Choroid plexus epithelial cell (primary cell): ENCODE results near the gene LCN15.
"Not testable (repeated sequence)": the region's sequence is repeated elsewhere in the genome, so short reads cannot be mapped to it uniquely, and the experiment has no call there.

Experiments used
- DNase-seq: peaks from one replicate; pipeline ENCODE4 v3.0.0-alpha.2; 2010; ENCODE audit warnings: low read depth
- H3K4me3 ChIP-seq: 2 replicates; pipeline ENCODE4 v1.5.1; 2011; ENCODE audit warnings: low read depth, mild to moderate bottlenecking, control low read depth, low read length, moderate library complexity
- CTCF ChIP-seq: conservative IDR thresholded peaks from 2 replicates; pipeline ENCODE4 v1.5.1; 2011; ENCODE audit warnings: low read depth, mild to moderate bottlenecking, control low read depth, inconsistent platforms, low read length, moderate library complexity

The LCN15 gene

DNA sequence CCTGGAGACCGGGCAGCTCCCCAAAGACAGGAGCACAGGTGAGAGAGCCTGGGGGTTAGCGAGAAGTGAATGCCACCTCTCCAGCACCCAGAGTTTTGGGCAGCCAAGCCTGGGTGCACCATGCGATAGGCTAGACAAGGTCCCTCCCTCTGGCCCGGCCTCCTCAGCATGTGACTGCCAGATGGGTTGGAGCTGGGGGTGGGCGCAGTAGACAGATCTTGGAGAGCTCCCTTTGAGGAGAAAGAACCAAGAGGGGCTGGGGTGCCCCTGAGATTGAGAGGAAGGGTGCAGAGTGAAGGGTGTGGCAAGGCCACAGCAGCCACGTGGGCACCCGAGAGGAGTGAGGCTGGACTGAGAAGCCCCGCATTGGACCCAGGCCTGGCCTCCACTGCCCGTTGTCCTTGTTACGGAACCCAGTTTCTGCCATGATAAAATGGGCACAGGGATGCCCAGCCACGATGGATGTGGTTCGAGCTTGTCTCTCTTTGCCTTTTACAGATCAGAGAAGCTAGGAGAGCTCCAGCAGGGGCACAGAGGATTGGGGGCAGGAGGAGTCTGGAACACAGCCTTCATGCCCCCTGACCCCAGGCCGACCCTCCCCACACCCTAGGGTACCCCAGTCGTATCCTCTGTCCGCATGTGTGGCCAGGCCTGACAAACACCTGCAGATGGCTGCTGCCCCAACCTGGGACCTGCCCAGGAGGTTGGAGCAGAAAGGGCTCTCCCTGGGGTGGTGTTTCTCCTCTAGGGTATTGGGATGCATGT lies 28.2 kb upstream of the LCN15 start:
- no peak overlapping the region for H3K4me3 ChIP-seq
- TF ChIP-seq CTCF = no peak
- DNase-seq = no peak

DNA sequence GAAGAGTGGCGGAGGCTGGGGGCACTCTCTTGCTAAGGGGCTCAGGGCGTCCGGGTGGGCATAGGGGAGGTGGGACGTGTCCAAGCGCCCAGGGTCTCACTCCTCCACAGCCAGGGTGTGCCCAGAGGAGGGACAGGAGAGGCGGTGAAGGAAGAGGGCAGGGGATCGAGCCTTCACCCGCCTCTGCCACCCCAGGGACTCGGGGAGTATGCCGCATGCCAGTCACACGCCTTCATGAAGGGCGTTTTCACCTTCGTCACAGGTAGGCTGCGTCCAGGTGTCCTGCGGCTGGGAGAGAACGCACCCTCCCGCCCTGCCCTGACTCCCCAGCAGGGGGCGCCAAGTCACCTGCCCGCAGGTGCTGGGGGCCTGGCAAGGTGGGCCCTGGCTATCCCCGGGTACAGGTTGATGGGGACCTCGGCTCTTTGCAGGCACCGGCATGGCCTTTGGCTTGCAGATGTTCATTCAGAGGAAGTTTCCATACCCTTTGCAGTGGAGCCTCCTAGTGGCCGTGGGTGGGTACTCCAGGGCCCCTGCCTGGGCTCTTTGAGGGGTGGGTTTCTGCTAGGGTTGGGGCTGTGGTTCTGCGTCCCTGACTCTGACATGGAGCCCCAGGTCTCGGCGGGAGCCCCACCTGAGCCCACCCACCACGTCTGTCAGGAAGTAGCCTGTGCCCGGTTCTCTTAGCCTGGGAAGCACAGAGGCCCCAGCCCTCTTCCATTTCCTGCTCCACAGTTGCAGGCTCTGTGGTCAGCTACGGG lies 27.4 kb upstream of the LCN15 start:
- H3K4me3 ChIP-seq = peak overlapping the region; percentile 88
- DNase-seq = no peak
- peak; percentile 81 for TF ChIP-seq CTCF

GRCh38 chr9:136790640-136791515 lies 26.6 kb upstream of the LCN15 start, which contains the start of gene TMEM141:
Gene TMEM141, plus strand, starts transcription at chr9:136791344. Its CDS starts 27 bp downstream, at chr9:136791371.
- peak within 1 kb of the TSS; percentile 88 for H3K4me3 ChIP-seq
- TF ChIP-seq CTCF = no peak
- DNase-seq = peak; percentile 100

- no peak for TF ChIP-seq CTCF
- DNase-seq = no peak
Observed at GRCh38 chr9:136789523-136789937, 25.2 kb upstream of the LCN15 start.

GRCh38 chr9:136788644-136789522 lies 24.6 kb upstream of the LCN15 start:
- DNase-seq = not testable (repeated sequence)
- H3K4me3 ChIP-seq = peak overlapping the region; percentile 0

More at GRCh38 chr9:136789523-136789937, 25.2 kb upstream of the LCN15 start:
- H3K4me3 ChIP-seq = no peak overlapping the region

DNA sequence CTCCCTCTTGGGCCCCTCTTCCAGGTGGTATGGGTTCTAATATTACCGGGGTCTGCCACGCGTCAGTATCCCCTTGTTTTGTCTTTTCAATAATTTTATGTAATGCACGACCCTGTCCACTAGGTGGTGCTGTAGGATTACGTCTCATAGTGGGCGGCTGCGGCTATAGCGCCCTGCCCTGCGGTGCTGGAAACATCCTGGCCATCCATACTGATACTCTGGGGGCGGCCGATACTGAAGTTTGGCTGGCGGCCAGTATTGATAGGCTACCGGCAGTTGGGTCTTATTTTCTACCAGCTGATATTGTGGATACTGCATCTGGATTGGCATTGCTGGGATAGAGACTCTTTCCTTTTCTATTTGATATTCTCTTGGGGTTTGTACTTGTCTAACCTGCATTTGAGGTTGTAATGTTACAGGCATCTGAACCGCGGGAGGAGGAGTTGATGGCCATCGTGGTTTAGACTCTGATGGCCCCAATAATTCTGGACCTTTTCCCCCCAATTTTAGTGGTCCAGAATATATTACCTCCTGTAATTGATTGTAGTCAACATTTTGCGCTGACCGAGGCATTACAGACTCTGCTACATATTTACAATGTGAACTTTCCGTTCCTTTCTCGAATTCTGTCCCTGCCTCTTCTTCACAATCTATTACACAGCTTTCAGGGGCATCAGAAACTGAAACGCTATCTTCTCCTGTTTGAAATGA lies 23.5 kb upstream of the LCN15 start:
- peak overlapping the region; percentile 34 for H3K4me3 ChIP-seq
- peak; percentile 81 for TF ChIP-seq CTCF
- DNase-seq = peak; percentile 66

DNA sequence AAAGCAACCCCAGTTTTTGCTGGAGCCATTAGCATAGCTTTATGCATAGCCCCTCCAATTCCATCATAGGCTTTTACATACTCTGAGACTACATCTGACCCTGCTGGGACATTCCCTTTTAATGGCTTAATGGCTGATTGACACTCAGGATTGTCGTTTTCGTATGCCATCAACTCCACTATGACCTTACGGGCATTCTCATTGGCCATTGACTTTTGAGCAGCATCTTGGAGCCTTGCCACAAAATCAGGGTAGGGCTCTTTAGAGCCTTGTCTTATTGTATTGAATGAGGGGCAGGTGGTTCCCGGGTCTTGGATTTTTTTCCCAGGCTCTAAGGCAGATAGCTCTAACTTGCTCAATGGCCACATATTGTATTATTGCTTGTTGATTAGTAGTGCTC lies 22.7 kb upstream of the LCN15 start:
- H3K4me3 ChIP-seq, DNase-seq: not testable (repeated sequence)
